ENCODE results near the gene SFRP5.

SFRP5 gene

DNA sequence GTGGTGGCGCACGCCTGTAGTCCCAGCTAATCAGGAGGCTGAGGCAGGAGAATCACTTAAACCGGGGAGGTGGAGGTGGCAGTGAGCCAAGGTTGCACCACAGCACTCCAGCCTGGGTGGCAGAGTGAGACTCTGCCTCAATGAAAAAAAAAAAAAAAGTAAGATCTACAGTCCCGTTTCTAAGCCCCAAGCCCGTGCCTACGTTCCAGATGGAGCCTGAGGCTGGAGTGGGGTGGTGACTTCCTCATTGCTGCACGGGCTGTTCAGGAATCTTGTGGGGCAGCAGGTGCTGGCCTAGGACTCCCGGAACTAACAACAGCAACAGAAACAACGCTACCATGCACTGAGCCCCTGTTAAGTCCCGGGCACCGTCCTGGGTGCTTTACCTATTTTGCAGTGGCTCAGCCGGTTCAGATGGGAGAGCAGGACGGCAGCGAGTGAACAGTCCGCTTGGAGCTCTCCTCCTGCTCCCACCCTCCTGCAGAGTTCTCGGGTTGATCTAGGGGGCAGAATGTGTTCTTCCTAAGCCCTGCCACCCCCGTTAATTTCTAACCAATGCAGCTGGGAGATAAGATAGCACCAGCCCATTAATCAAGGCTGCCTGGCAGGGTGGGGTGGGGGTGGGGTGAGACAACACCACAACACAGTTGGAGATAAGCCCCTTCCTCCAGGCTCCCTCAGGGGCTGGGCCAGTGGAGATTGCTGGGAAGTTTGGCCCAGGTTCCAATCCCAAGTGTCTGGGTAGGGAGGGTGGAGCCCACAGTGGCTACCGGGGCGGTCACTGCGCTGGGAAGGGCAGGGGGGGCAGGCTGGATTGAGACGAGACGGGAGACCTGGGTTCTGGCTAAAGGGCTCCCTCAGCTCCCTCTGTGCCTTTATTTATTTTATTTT lies 17.0 kb upstream of the SFRP5 start:
- in situ Hi-C loops (cut with MboI; ENCODE audit: low sequenced_read_pairs): no loop called here

DNA sequence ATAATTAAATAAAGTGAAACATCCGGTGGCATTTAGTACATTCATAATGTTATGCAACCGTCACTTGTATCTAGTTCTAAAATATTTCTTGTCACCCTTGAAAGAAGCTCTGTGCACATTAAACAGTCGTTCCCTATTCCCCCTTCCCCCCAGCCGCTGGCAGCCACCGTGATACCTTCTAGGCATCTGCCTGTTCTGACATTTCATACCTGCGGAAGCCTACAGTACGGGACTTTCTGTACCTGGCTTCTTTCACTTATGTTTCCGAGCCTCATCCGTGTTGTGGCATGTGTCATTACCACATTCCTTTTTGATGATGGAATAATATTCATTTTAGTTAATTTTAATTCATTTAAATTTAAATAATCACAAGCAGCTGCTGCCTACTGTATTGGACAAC lies 13.9 kb upstream of the SFRP5 start:
- in situ Hi-C loops (cut with MboI; ENCODE audit: low sequenced_read_pairs): no loop called here

DNA sequence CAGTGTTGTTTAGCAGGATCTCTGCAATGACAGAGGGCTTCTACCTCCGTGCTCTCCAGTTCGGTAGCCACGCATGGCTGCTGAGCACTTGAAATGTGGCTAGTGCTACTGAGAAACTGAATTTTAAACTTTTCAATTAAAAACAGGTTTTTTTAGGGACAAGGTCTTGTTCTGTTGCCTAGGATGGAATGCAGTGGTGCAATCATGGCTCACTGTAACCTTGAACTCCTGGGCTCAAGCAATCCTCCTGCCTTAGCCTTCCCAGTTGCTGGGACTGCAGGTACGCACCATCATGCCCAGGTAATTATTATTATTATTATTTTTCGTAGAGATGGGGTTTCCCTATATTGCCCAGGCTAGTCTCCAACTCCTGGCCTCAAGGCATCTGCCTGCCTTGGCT lies 13.4 kb upstream of the SFRP5 start:
- in situ Hi-C loops (cut with MboI; ENCODE audit: low sequenced_read_pairs): no loop called here

DNA sequence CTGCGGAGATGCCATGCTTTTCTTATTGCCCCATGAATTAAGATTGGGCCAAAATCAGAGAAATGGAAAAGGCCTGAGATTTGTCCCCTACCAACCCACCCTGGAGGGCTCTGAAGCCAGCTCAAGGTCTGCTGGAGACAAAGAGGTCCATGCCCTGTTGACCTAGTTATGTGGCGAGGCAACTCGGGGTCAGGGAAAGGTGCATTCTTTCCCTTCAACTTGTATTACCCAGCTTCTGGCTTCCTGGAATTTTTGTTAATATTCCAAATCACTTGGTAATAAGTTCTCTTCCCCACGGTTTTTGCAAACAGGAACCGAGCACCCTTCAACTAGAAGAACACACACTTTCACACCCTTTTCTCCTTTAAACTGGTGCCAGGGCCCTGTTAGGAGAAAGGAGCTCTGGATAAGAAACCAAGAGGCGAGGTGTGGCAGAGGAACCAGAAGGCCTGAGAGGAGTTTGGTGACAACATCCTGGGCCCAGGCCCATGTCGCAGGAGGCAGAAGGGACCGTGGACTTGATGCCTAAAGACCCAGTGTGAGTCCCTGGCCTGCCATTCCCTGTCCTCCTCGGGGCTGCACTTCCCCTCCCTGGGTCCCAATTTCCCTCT lies 12.5 kb upstream of the SFRP5 start:
- in situ Hi-C loops (cut with MboI; ENCODE audit: low sequenced_read_pairs): no loop called here

- in situ Hi-C loops (cut with MboI; ENCODE audit: low sequenced_read_pairs): no loop called here
These were observed 10.8 kb upstream of the SFRP5 start for GRCh38 chr10:97782455-97783228.

DNA sequence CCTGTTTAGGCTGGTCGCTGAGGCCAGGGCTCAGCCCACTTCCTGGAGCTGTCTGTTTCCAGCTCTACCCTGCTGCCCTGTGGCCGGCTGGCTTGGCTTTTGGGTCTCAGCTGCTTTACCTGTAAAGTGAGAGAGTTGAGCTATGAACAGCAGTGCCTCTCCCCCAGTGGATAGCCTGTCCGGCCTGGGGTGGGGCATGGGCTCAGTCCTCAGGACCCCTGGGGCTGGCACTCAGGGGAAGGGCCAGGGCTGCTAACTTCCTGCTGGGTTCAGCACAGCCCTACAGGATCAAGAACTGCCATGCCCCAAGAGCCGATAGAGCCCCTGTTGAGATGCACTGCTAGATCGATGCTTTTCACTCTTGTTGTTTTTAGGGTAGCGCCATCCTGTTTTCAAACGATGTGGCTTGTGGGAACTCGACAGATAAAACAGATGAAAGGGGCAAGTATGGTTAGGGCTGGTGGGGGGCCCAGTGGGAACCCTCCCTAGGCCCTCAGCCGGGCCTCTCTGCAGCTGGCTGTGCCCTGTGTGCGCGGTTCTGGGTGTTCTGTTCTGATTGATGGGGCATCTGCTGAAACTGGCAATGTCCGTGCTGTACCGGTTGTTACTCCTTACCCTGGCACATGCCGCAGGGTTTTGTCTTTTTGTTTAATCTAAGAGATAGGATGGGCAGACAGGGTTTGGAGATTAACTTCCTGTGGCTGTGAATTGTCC lies 10.0 kb upstream of the SFRP5 start:
- in situ Hi-C loops (cut with MboI; ENCODE audit: low sequenced_read_pairs): no loop called here

DNA sequence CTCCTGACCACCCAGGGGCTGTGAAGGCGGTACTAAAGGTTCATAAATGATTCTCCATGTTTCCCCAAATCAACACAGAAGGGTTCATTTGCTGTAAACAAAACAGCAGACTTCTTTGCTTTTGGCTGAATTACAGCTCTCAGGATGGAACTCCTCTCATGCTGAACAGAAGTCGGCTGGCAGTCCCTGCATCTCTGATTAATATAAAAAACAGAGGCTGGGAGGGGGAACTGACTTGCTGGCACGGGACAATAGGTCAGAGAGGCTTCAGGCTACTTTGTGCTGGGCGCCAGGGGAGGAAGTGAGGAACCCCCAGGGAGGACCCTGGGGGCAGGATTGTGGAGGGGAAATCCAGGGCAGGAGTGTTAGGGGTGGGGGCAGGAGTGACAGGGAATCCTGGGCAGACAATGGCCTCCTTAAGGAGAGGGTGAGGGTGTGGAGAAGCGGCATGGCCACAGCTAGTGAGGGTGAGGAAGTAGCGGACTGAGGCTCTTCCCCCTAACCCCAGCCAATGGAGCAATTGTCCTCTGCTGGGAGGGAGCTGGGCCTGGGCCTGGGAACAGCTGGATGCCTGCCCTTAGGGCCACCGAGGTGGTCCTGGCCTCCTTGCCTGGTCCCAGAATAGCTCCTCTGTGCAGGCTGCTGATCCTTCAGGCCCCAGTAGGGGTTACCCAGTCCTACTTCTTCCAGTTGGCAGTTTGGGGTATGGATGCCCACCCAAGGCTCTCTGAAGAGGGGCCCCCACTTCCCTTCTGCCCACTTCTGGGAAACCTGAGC lies 9.2 kb upstream of the SFRP5 start:
- in situ Hi-C loops (cut with MboI; ENCODE audit: low sequenced_read_pairs): no loop called here

- in situ Hi-C loops (cut with MboI; ENCODE audit: low sequenced_read_pairs): no loop called here
These were observed 8.2 kb upstream of the SFRP5 start for GRCh38 chr10:97779975-97780374.

- in situ Hi-C loops (cut with MboI; ENCODE audit: low sequenced_read_pairs): no loop called here
These were observed 7.7 kb upstream of the SFRP5 start for GRCh38 chr10:97779492-97779891.

GRCh38 chr10:97778452-97779302 lies 6.9 kb upstream of the SFRP5 start:
- in situ Hi-C loops (cut with MboI; ENCODE audit: low sequenced_read_pairs): no loop called here

DNA sequence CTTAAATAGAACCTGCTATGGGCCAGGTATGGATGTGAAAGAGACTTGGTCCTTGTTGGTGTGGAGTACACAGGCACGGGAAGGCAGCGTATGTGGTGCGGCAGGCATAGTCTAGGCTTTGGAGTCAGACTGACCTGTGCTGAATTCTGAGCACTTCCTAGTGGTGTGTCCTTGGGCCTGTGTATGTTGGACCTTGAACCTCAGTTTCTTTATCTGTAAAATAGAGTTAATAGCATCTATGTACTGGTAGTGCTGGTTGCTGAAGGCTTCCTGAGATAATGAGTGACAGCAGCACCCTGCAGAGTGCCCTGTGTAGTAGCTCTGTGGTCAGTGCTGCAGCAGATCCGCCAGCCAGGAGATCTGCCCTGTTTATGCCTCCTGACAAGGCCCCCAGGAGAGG lies 5.3 kb upstream of the SFRP5 start:
- in situ Hi-C loops (cut with MboI; ENCODE audit: low sequenced_read_pairs): no loop called here

DNA sequence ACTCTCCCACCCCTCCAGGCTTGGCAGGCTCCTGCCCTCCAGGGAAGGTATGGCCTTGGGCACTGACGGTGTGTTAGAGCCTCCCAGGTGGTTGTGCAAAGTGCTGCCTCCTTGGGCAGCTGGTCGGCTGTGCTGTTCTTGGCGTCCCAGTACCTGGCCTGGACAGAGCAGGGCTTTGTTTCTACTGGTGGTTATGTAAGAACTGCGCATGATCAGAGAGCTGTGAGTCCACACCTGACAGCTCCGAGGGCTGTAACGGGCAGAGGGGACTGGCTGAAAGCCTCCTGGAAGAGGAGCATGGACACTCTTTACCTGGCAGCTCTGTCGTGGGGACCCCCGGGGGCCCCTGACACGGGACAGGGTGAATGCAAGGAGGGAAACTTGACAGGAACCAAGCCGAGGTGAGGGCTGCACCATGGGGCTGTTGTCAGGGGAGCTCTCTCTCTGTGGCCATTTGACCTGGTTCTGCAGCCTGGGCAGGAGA lies 3.1 kb upstream of the SFRP5 start:
- in situ Hi-C loops (cut with MboI; ENCODE audit: low sequenced_read_pairs): no loop called here

- in situ Hi-C loops (cut with MboI; ENCODE audit: low sequenced_read_pairs): no loop called here
These were observed 1.3 kb upstream of the SFRP5 start for GRCh38 chr10:97773096-97773495.

DNA sequence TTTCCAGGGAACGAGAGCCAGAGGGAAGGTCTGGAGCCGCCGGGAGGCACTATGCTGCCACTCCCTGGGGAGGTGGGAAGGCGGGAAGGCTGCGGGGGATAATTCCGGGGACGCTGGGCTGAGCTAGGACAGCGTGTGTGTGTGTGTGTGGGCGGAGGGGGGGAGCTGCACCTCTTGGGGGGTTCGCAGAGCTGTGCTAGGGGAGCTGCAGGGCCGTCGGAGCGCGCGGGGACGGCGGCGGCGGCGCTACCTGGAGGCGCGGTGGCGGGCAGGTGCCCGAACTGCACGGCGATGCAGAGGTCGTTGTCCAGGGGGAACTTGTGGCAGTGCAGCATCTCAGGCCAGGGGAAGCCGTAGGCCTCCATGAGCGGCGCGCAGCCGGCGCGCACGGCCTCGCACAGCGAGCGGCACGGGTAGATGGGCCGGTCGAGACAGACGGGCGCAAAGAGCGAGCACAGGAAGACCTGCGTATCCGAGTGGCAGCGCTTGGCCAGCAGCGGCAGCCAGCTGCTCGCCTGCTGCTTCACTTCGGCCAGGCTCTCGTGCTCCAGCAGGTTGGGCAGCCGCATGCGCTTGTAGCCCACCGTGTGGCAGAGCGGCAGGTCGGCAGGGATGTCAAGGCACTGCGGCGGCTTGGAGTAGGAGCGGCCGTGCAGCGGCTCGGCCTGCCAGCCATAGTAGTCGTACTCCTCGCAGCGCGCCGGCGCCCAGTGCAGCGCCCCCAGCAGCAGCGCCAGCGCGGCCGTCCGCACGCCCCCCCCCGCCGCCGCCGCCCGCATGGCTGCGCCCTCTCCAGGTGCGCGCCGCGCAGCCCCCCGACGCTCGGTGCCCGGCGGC lies 526 bp downstream of the SFRP5 start:
- in situ Hi-C loops (cut with MboI; ENCODE audit: low sequenced_read_pairs): no loop called here

GRCh38 chr10:97770255-97770654 lies 1.5 kb downstream of the SFRP5 start:
- in situ Hi-C loops (cut with MboI; ENCODE audit: low sequenced_read_pairs): no loop called here

GRCh38 chr10:97768322-97769315 lies 3.2 kb downstream of the SFRP5 start:
- in situ Hi-C loops (cut with MboI; ENCODE audit: low sequenced_read_pairs): no loop called here

Data from HL-60/S4 (cell line).